Middle frontal gyrus (tissue), 1 donor: ENCODE results near the gene NCOA3.
"Not testable (repeated sequence)": the region's sequence is repeated elsewhere in the genome, so short reads cannot be mapped to it uniquely, and the experiment has no call there.

ENCODE experiments used
- DNase-seq: peaks from one replicate; pipeline ENCODE4 v3.0.0-alpha.2; 2015; ENCODE audit warnings: low spot score; ENCODE audit errors: extremely low spot score

Gene NCOA3

DNA sequence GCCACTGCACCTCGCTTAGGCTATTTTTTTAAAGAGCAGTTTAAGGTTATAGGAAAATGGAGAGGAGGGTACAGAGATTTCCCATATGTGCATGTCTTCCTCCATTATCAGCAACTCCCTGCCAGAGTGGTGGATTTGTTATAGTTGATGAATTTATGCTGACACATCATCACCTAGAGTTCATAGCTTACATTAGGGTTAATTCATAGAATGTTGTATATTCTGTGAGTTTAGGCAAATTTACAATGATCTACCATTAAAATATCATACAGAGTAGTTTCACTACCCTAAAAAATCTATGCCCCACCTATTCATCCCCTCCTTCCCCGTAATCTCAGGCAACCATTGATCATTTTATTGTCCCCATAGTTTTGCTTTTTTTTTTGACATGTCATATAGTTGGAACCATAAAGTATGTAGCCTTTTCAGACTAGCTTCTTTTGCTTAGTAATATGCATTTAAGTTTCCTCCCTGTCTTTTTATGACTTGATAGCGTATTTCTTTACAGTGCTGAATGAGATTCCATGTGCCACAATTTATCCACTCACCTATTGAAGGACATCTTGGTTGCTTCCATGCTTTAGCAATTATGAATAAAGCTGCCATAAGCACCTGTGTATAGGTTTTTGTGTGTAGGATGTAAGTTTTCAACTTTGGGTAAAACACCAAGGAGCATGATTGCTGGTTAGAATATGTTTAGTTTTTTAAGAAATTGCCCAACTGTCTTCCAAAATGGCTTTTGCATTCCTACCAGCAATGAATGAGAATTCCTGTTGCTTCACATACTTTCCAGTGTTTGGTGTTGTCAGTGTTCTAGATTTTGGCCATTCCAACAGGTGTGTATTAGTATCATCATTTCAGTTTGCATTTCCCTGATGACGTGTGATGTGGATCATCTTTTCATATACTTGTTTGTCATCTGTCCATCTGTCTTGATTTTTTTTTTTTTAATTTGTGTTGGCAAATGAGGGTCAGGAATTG lies 60.2 kb downstream of the NCOA3 start:
- DNase-seq, result no peak

GRCh38 chr20:47566269-47566668 lies 64.6 kb downstream of the NCOA3 start:
- no peak for DNase-seq

DNA sequence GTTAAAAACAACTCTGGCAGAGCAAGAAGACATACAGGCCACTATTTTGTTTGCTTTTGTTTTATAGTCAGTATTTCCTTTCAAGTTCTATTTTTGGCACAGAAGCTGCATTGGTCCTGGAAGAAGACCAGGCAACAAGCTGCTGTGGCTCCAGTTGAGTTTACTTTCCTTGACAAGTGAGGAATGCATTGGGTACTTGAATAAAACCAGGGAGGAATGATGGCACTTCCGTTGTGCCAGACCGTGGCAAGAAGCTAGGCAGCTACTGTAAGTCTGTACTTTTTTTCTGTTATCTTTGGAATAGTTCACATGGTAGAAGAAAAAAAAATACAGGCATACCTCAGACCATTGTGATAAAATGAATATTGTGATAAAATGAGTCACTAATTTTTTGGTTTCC lies 66.3 kb downstream of the NCOA3 start:
- DNase-seq, result no peak

GRCh38 chr20:47568837-47569410 lies 67.2 kb downstream of the NCOA3 start:
- no peak for DNase-seq

DNA sequence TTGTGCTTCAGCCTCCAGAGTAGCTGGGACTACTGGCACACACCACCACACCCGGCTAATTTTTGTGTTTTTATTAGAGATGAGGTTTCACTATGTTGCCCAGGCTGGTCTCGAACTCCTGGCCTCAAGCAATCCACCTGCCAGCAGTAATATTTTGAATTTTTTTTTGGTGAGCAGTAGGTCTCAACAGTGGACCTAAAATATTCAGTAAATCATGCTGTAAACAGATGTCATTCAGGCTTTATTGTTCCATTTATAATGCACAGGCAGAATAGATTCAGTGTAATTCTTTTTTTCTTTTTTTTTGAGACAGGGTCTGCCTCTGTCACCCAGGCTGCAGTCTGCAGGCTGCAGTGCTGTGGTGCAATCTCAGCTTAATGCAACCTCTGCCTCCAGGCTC lies 69.7 kb downstream of the NCOA3 start:
- DNase-seq, result no peak

- no peak for DNase-seq
Measured at GRCh38 chr20:47572105-47572729, 70.5 kb downstream of the NCOA3 start.

- DNase-seq, result no peak
Measured at GRCh38 chr20:47573559-47573958, 71.9 kb downstream of the NCOA3 start.

DNA sequence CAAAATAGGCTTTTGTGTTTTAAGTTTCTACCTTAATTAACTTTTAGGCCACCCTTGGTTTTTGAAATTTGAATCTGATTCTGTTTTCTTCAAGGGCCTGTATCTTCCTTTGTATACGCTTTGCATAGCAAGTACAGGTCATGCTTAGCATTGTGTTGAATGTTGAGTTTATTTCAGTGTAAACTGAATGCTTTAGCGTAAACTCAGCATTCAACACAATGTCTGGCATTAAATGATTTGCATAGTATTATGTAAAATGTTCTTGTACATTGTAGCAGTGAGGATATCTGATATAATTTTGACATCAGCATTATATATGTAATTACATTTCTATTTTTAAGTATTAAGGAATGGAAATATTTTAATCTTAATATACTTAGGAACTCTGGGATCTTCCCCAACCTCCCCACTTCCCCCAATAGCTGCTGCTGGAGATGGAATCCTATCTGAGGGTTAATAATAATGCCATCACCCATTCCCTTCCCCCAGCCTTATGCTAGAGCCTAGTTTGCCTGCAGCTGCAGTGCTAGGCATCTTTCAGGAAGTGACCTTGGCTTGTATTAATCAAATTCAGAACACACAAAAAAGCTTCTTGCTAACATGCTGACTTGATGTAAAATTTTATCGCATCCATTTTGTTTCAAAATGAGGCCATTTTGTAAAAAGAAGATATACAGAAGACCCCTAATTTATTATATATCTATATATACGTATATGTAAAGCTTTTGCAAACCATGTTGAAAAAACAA lies 73.1 kb downstream of the NCOA3 start:
- no peak for DNase-seq

GRCh38 chr20:47576516-47577033 lies 74.9 kb downstream of the NCOA3 start:
- DNase-seq, result no peak

DNA sequence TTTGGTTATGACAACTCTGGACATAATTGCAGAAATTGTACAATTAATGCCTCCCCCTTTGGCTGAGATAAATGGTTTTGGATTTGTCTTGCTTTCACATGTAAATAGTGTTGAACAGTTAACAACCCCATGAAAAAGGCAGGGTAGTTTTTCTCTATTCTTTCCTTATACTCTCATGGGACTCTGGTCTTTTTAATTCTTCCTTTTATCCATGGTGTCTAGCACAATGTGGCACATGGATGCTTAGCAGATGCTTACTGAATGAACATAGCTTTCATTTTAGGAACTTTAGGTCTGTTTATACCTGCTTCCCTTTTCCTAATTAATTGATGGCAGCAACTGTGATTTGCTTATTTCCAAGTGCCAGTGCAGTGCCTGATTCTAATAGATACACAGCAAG lies 75.6 kb downstream of the NCOA3 start:
- DNase-seq, result no peak

DNA sequence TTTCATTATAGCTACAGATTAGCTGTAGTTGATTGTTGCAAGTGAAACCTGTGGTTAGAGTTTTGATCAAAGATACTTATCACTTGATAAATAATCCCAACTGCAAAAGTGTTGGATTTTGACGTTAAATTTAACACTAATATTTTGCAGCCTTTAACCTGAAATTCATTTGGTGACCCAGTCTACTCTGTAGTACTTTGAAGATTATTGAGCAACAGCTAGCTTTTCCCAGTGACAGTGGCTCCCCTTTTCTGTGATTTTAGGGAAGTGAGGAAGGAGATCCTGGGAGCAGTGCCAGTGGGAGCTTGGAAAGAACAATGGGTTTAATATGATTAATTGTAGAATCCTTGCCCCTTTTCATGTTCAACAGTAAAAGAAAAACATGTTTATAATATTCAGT lies 76.9 kb downstream of the NCOA3 start:
- no peak for DNase-seq

GRCh38 chr20:47580686-47581085 lies 79.0 kb downstream of the NCOA3 start:
- DNase-seq, result not testable (repeated sequence)

GRCh38 chr20:47581090-47581489 lies 79.4 kb downstream of the NCOA3 start:
- DNase-seq, result no peak

DNA sequence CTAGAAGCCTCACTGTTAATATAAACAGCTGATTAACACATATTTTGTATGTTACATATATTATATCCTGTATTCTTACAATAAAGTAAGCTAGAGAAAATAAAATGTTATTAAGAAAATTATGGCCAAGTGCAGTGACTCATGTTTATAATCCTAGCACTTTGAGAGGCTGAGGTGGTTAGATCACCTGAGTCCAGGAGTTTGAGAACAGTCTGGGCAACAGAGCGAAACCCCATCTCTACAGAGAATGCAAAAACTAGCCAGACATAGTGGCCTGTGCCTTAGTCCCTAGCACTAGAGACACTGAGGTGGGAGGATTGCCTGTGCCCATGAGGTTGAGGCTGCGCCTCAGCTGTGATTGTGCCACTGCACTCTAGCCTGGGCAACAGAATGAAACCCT lies 81.9 kb downstream of the NCOA3 start:
- DNase-seq, result no peak

GRCh38 chr20:47585087-47585747 lies 83.5 kb downstream of the NCOA3 start:
- DNase-seq, result no peak

GRCh38 chr20:47586649-47587294 lies 85.1 kb downstream of the NCOA3 start:
- DNase-seq, result no peak

DNA sequence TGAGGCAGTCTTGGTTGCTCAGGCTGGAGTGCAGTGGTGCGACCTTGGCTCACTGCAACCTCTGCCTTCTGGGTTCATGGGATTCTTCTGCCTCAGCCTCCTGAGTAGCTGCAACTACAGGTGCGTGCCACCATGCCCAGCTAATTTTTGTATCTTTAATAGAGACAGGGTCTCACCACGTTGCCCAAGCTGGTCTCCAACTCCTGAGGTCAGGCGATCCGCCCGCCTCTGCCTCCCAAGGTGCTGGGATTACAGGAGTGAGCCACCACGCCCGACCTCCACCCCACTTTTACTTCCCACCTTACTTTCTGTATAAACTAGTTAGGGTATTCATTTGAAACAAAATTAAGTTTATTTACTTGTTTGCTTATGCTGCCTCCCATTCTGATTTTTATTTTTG lies 86.5 kb downstream of the NCOA3 start:
- no peak for DNase-seq

GRCh38 chr20:47591231-47591630 lies 89.5 kb downstream of the NCOA3 start:
- no peak for DNase-seq

GRCh38 chr20:47594157-47594556 lies 92.5 kb downstream of the NCOA3 start:
- no peak for DNase-seq

DNA sequence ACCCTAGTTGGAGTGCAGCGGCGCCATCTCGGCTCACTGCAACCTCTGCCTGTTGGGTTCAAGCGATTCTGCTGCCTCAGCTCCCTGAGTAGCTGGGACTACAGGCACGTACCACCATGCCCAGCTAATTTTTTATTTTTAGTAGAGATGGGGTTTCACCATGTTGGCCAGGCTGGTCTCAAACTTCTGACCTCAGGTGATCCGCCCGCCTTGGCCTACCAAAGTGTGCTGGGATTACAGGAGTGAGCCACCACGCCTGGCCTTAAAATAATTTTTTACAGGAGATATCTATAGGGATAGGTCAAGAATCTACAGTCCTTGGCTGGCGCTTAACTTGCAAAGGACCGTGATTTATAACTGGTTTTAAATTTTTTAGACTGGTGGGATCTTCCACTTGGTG lies 93.5 kb downstream of the NCOA3 start:
- not testable (repeated sequence) for DNase-seq
